GM10266 (cell line): ENCODE results near the gene MLIP.
A peak's percentile ranks its signal among the peaks of the same experiment; 100 is the strongest.

ENCODE experiments used
- DNase-seq: peaks from one replicate; pipeline ENCODE4 v3.0.0; 2012; ENCODE audit errors: extremely low spot score
- TF ChIP-seq, protein P1 (sequence below): IDR thresholded peaks from 2 replicates; pipeline ENCODE4 v1.5.1; 2012; ENCODE audit warnings: mild to moderate bottlenecking, low read depth; ENCODE audit not compliant: control insufficient read depth, insufficient read depth; ENCODE audit errors: missing control alignments

Gene MLIP

DNA sequence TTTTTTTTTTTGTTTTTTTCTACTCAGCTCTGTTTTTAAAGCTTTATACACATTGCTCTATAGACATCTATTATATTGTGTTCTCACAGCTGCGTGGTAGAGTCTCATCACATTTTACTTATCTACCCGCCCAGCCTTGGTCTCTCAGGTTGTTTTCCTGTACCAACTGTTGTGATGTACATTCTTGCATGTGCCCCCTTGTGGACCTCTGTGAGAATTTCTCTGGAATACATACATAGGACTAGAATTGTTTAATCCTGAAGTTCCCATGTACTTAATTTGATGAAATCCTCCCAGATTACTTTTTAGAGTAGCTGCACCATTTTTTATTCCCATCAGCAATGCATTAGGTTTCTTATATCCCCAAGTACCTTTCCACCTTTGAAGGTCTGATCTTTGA, 156.6 kb downstream of the MLIP start:
- TF ChIP-seq, protein P1, sequence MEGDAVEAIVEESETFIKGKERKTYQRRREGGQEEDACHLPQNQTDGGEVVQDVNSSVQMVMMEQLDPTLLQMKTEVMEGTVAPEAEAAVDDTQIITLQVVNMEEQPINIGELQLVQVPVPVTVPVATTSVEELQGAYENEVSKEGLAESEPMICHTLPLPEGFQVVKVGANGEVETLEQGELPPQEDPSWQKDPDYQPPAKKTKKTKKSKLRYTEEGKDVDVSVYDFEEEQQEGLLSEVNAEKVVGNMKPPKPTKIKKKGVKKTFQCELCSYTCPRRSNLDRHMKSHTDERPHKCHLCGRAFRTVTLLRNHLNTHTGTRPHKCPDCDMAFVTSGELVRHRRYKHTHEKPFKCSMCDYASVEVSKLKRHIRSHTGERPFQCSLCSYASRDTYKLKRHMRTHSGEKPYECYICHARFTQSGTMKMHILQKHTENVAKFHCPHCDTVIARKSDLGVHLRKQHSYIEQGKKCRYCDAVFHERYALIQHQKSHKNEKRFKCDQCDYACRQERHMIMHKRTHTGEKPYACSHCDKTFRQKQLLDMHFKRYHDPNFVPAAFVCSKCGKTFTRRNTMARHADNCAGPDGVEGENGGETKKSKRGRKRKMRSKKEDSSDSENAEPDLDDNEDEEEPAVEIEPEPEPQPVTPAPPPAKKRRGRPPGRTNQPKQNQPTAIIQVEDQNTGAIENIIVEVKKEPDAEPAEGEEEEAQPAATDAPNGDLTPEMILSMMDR = peak; percentile 18
- DNase-seq = no peak

DNA sequence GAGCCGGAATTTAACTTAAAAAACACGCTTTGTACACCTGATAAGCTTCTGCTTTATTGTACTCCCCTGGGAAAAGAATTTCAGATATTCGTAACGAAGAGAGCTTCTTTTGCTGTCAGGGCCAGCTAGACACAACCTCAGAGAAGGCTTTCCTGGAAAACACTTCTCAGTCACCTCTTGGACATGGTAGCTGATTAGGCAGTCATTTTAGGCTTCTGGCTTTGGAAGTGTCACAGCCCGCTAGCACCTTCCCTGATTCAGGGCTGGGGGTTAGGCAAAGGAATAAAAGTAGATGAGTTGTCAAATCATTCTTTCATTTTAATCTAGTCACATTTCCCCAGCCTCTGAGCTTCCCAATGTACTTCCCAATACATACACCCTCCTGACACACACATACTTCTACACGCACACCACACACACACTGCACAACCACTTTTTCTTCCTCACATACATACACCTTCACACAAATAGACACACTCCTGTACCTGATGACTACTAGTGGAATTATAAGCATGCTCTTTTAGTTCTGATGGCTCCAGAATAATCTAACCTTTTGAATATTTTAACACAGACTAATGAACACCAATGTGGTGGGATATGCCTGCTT, 162.1 kb downstream of the MLIP start:
- TF ChIP-seq, protein P1 = no peak
- DNase-seq = no peak

DNA sequence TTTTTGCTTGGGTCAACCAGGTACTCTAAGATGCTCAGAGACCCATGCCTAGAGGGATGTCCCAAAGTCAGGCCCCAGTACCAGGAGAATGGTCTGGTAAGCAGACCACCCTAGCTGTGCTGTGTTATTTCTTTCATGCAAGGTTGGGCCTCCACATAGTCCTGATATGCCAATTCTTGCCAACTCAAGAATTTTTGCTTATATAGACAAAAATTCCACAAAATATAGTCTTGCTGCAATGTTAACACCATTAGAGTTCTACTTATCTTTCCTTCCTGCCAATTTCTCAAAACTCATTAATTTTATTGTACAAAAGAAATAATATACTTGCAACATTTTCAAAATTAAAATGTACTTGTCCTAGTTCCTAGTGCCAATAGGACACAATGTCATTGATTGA, 163.1 kb downstream of the MLIP start:
- TF ChIP-seq, protein P1 = no peak
- DNase-seq = no peak

DNA sequence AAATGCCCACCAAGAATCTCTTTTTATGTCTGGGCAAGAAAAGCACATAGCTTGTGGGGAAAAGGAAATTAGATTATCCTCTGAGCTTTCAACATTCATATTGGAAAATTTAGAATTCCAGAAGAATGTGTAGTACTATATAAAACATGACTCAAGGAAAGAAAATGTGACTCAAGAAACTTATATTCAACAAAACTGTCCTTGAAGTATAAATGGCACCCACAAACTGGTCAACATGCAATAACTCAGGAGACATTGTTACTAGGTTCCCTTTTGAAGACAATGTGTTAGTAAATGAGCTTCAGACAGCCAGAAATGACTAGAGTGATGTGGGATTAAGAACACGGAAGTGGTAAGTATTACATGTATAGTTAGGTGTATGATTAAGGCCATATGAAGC, 170.9 kb downstream of the MLIP start:
- TF ChIP-seq, protein P1 = no peak
- no peak for DNase-seq

DNA sequence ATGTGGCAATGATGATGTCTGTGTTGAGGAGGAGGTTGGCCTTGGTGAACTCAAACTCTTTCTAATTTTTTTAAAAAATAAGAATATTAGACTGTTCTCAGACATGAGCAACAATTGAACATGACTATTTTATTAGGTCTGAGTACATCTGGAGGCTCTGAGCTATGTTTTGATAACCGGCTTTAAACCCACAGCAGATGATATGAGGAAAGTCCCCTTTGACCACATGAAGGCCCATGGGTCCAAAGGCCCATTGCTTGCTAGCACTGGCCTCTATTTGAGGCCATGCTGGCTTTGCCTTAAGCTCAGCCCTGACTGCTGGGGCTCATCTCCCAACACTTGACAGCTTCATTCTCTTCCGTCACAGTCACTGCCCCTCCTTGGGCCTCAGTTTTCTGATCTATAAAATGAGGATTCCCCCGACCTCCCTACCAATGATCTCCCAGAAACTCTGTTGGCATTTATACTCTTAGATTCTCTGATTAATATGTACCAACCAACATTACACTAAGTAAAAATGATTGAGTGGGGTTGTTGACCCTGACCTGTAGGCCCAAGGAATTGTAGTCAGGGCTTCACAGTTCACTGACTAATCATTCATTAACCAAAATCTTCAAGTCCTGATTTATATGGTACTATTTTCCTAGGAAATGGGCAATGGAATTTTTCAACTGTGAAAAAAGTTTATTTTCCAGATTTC, 173.1 kb downstream of the MLIP start:
- TF ChIP-seq, protein P1 = no peak
- DNase-seq = no peak

DNA sequence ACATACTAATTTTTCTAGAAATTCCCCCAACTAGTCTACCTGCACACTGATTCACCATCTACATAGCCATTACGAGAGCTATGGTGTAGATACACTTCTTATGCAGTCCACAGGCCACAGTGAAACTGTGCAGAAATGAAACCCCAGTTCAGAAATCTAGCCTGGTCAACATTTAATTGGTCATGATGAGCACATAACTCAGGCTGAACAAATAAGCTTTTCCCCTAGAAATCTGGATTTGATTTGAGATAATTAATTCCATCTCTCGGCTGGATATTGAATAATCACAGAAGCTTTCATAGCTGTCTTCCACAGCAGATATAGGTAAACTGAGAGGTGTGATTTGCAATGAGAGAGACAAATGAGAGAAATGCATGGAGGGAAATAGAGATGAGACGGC, 174.4 kb downstream of the MLIP start:
- no peak for DNase-seq
- TF ChIP-seq, protein P1 = no peak

DNA sequence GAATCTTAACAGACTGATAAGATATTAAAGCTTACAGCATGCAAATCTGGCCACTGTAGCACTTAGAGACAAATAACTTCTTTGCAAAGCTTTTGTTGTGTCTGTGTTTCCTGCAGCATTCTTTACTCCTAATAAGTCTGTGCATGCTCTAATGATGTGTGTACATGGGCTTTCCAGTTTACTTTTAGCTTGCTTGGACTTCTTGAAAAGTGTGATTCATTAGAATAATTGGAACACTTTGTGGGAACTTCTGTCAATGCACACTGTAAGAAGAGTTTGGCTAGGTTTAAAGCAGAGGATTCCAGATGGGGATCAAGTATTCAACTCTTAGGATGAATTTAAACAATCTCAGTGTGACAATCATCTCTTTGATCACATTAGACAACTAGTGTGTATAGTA, 174.9 kb downstream of the MLIP start:
- TF ChIP-seq, protein P1 = no peak
- no peak for DNase-seq
